ENCODE data around the gene LDLRAP1. TPM values are rescaled to one million over a fixed set of nuclear protein-coding genes. Genes with fewer than 3 reads are reported as not detected.
"Not testable (repeated sequence)": the region's sequence is repeated elsewhere in the genome, so short reads cannot be mapped to it uniquely, and the experiment has no call there.

LDLRAP1 gene
- polyA plus RNA-seq, 1 donor = 17.8 TPM

GRCh38 chr1:25576459-25577133 is 33.2 kb downstream of the LDLRAP1 start:
- Histone ChIP-seq H3K36me3 (ENCODE audit: control insufficient read depth, insufficient read depth, low read length) (no peaks in the 10 kb centered on the region), H3K27ac (ENCODE audit: low read length) (no peak overlapping the region), H3K4me1 (ENCODE audit: control insufficient read depth, insufficient read depth, low read length) (peaks cover 20% of the 10 kb centered on the region), H3K4me3 (ENCODE audit: low read length) (no peak overlapping the region), H3K27me3 (ENCODE audit: control insufficient read depth, insufficient read depth, low read length) (no peaks in the 10 kb centered on the region), H3K9me3 (ENCODE audit: control insufficient read depth, low read depth, low read length) (no peaks in the 10 kb centered on the region)
- WGBS (ENCODE audit: insufficient coverage, low lambda C conversion rate) = 88% methylated on average over 6 of the region's 18 CpGs
- DNase-seq = no peak

DNA sequence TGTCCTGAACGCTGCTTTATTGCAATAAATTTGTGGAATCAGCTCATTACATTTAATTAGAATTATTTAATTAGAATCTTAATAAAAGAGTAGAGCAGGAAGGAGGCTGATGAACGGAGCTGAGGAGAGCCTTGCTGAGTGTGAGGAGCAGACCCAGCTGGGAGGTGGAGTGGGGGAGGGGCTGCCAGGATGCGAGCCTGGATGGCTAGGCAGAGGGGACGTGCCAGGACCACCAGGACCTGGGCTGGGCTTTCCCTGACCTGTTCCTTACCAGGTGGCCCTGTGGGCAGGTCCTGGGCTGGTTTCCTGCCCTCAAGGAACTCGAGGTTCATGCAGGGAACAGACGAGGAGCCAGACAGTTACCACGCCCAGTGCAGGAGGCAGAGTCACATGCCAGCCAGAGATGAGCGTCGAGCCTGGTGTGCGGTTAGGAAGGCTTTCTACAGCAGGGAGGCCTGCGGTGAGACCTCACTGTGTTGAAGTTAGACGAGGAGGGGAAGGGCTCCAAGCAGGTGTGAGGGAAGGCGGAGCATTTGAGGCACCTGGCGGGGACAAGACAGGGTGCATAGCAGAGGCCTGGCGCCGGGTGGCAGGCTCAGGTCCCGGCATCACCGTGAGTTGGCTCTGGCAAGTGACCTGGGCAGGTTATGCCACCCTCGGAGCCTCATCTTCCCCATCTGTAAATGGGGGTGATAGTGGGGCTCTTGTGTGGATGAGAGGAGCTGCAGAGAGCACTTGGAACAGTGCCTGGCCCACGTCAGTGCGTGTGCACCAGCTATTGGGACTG is 33.9 kb downstream of the LDLRAP1 start:
- Histone ChIP-seq H3K9me3 (ENCODE audit: control insufficient read depth, low read depth, low read length) (no peaks in the 10 kb centered on the region), H3K27me3 (ENCODE audit: control insufficient read depth, insufficient read depth, low read length) (no peaks in the 10 kb centered on the region), H3K4me1 (ENCODE audit: control insufficient read depth, insufficient read depth, low read length) (peaks cover 19% of the 10 kb centered on the region), H3K4me3 (ENCODE audit: low read length) (no peak overlapping the region), H3K36me3 (ENCODE audit: control insufficient read depth, insufficient read depth, low read length) (no peaks in the 10 kb centered on the region), H3K27ac (ENCODE audit: low read length) (no peak overlapping the region)
- no peak for DNase-seq
- WGBS (ENCODE audit: insufficient coverage, low lambda C conversion rate) = 40% methylated on average over 1 of the region's 21 CpGs

GRCh38 chr1:25579292-25580252 is 36.2 kb downstream of the LDLRAP1 start:
- H3K36me3 ChIP-seq (ENCODE audit: control insufficient read depth, insufficient read depth, low read length) = no peaks in the 10 kb centered on the region
- no peak overlapping the region for H3K4me3 ChIP-seq (ENCODE audit: low read length)
- no peaks in the 10 kb centered on the region for H3K27me3 ChIP-seq (ENCODE audit: control insufficient read depth, insufficient read depth, low read length)
- H3K4me1 ChIP-seq (ENCODE audit: control insufficient read depth, insufficient read depth, low read length) = peaks cover under 1% of the 10 kb centered on the region
- H3K9me3 ChIP-seq (ENCODE audit: control insufficient read depth, low read depth, low read length) = no peaks in the 10 kb centered on the region
- no peak for DNase-seq
- WGBS (ENCODE audit: insufficient coverage, low lambda C conversion rate) = 60% methylated on average over 2 of the region's 19 CpGs
- H3K27ac ChIP-seq (ENCODE audit: low read length) = no peak overlapping the region

DNA sequence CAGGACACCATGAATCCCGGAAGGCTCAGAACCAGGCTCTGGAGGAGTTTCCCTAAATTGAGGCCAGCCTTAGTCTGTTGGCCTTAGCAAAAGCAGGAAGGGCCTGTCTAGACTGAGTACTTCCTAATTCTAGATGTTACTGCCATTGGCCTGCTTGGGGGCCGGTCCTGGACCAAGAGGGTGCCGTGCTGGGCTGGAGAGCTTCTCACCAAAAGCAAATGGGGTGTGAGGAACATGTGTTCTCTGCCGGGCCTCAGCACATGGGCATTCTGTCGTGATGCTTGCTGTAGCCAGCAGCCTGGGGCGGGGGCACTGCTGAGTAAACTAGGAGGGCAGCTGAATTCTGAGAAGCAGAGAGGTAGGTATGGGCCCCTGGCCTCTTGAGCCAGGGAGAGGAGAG is 37.5 kb downstream of the LDLRAP1 start:
- no peaks in the 10 kb centered on the region for H3K36me3 ChIP-seq (ENCODE audit: control insufficient read depth, insufficient read depth, low read length)
- no peak overlapping the region for H3K27ac ChIP-seq (ENCODE audit: low read length)
- H3K4me1 ChIP-seq (ENCODE audit: control insufficient read depth, insufficient read depth, low read length) = no peaks in the 10 kb centered on the region
- H3K4me3 ChIP-seq (ENCODE audit: low read length) = no peak overlapping the region
- DNase-seq = no peak
- no peaks in the 10 kb centered on the region for H3K9me3 ChIP-seq (ENCODE audit: control insufficient read depth, low read depth, low read length)
- no peaks in the 10 kb centered on the region for H3K27me3 ChIP-seq (ENCODE audit: control insufficient read depth, insufficient read depth, low read length)
- no CpG with 5 or more reads among the region's 6 CpGs for WGBS (ENCODE audit: insufficient coverage, low lambda C conversion rate)

- WGBS (ENCODE audit: insufficient coverage, low lambda C conversion rate) = no CpG with 5 or more reads among the region's 5 CpGs
- DNase-seq = no peak
- Histone ChIP-seq H3K27me3 (ENCODE audit: control insufficient read depth, insufficient read depth, low read length) (no peaks in the 10 kb centered on the region), H3K4me1 (ENCODE audit: control insufficient read depth, insufficient read depth, low read length) (no peaks in the 10 kb centered on the region), H3K27ac (ENCODE audit: low read length) (no peak overlapping the region), H3K9me3 (ENCODE audit: control insufficient read depth, low read depth, low read length) (no peaks in the 10 kb centered on the region), H3K36me3 (ENCODE audit: control insufficient read depth, insufficient read depth, low read length) (no peaks in the 10 kb centered on the region), H3K4me3 (ENCODE audit: low read length) (no peak overlapping the region)
These were observed 38.4 kb downstream of the LDLRAP1 start for GRCh38 chr1:25581764-25582163.

DNA sequence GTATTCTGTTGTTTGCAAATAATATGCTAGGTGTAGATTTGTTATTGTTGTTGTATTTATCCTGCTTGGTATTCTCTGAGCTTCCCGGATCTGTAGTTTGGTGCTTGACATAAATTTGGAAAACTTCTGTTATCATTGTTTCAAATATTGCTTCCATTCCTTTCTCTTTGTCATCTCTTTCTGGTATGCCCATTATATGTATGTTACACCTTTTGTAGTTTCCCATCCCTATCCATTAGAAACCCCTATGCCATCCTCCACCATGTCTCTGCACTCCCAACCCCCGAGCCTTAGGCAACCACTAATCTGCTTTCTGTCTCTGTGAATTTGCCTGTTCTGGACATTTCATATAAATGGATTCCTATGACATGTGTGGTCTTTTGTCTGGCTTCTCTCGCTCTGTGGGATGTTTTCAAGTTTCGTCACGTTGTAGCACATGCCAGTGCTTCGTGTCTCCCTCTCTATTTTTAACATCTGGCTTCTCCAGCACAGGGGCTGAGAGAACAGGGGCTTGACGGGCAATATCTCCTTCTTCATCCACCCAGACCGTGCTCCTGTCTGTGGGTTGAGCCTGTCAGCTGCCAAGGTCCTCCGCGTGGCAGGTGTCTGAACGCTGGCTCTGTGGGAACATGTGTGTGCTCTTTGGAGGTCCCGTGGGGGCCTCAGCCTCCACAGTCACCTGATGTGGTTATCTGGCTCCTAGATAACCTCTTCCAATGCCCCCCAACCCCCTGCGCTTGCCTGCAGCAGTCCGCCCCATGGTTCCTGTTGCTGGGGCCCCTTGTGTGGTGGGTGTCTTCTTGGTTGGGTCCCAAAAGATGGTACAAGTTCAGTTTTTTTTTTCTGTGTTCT is 40.3 kb downstream of the LDLRAP1 start:
- Histone ChIP-seq H3K27ac (ENCODE audit: low read length) (no peak overlapping the region), H3K4me1 (ENCODE audit: control insufficient read depth, insufficient read depth, low read length) (no peaks in the 10 kb centered on the region), H3K36me3 (ENCODE audit: control insufficient read depth, insufficient read depth, low read length) (no peaks in the 10 kb centered on the region), H3K27me3 (ENCODE audit: control insufficient read depth, insufficient read depth, low read length) (no peaks in the 10 kb centered on the region), H3K9me3 (ENCODE audit: control insufficient read depth, low read depth, low read length) (no peaks in the 10 kb centered on the region), H3K4me3 (ENCODE audit: low read length) (no peak overlapping the region)
- no peak for DNase-seq
- 100% methylated on average over 1 of the region's 14 CpGs for WGBS (ENCODE audit: insufficient coverage, low lambda C conversion rate)

GRCh38 chr1:25586181-25586588 is 42.8 kb downstream of the LDLRAP1 start:
- Histone ChIP-seq H3K4me3 (ENCODE audit: low read length) (no peak overlapping the region), H3K27me3 (ENCODE audit: control insufficient read depth, insufficient read depth, low read length) (no peaks in the 10 kb centered on the region), H3K9me3 (ENCODE audit: control insufficient read depth, low read depth, low read length) (no peaks in the 10 kb centered on the region), H3K36me3 (ENCODE audit: control insufficient read depth, insufficient read depth, low read length) (no peaks in the 10 kb centered on the region), H3K4me1 (ENCODE audit: control insufficient read depth, insufficient read depth, low read length) (no peaks in the 10 kb centered on the region), H3K27ac (ENCODE audit: low read length) (no peak overlapping the region)
- 100% methylated on average over 3 of the region's 16 CpGs for WGBS (ENCODE audit: insufficient coverage, low lambda C conversion rate)
- no peak for DNase-seq

DNA sequence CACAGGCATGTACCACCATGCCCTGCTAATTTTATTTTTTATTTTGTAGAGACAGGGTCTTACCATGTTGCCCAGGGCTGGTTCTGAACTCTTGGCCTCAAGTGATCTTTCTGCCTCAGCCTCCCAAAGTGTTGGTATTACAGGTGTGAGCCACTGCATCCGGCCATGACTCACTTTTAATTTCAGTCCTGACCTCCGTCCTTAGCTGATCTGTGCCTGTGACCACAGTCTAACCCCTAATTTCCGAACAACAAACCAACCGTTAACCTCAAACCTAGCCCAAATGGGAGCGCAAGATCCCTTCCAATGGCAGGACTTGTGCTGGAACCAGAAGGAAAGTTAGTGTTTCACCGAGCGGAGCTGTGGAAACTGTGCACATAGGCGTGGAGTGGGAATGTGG is 43.9 kb downstream of the LDLRAP1 start:
- Histone ChIP-seq H3K4me3 (ENCODE audit: low read length) (no peak overlapping the region), H3K27ac (ENCODE audit: low read length) (no peak overlapping the region), H3K36me3 (ENCODE audit: control insufficient read depth, insufficient read depth, low read length) (no peaks in the 10 kb centered on the region), H3K9me3 (ENCODE audit: control insufficient read depth, low read depth, low read length) (no peaks in the 10 kb centered on the region), H3K27me3 (ENCODE audit: control insufficient read depth, insufficient read depth, low read length) (no peaks in the 10 kb centered on the region), H3K4me1 (ENCODE audit: control insufficient read depth, insufficient read depth, low read length) (no peaks in the 10 kb centered on the region)
- no peak for DNase-seq
- 95% methylated on average over 3 of the region's 8 CpGs for WGBS (ENCODE audit: insufficient coverage, low lambda C conversion rate)

- H3K27ac ChIP-seq (ENCODE audit: low read length); H3K9me3 ChIP-seq (ENCODE audit: control insufficient read depth, low read depth, low read length); H3K27me3 ChIP-seq (ENCODE audit: control insufficient read depth, insufficient read depth, low read length); DNase-seq; H3K4me3 ChIP-seq (ENCODE audit: low read length); H3K4me1 ChIP-seq (ENCODE audit: control insufficient read depth, insufficient read depth, low read length); H3K36me3 ChIP-seq (ENCODE audit: control insufficient read depth, insufficient read depth, low read length): not testable (repeated sequence)
- no CpG with 5 or more reads among the region's 7 CpGs for WGBS (ENCODE audit: insufficient coverage, low lambda C conversion rate)
These were observed 44.8 kb downstream of the LDLRAP1 start for GRCh38 chr1:25588224-25588623.

All from large intestine (tissue), 3 donors.